Glomerular endothelial cell (primary cell): Measurements from ENCODE around the gene ADK. TPM values are rescaled to one million over a fixed set of nuclear protein-coding genes. Genes with fewer than 3 reads are reported as not detected.

Source experiments
- DNase-seq: peaks from one replicate; pipeline ENCODE4 v3.0.0-alpha.2; 2011; ENCODE audit warnings: low read depth, low spot score; ENCODE audit errors: extremely low read depth
- total RNA-seq: library from RNA; depleted of rRNA; stranded (reverse); fragments of >200 nt; gene quantifications from 2 replicates; pipeline ENCODE4 v1.2.3, GENCODE V29; 2015

The ADK gene
- total RNA-seq, 1 donor from 2014 or later = 23.9 TPM

- no peak for DNase-seq
Measured at GRCh38 chr10:74400186-74400585, 249.2 kb downstream of the ADK start.

- DNase-seq = no peak
Measured at GRCh38 chr10:74406006-74406405, 255.0 kb downstream of the ADK start.

- no peak for DNase-seq
Measured at GRCh38 chr10:74415146-74415839, 264.3 kb downstream of the ADK start.

DNA sequence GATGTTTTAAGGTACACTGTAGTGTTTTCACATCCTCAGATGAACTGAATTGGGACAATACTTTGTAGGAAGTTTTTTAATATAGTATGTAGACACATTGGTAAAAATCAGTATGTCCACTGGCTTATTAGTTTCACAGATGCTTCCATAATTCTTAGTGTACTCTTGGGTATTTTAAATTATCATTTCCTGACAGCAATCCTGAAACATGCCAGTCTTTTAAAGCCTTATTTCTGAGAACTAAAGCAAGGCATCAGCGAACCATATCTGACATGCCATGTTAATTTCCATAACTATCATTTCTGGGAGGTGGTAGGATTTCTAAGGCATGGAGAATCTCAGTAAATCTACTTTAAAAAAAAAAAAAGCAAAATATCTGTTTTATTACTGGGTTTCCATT lies 266.4 kb downstream of the ADK start:
- no peak for DNase-seq

DNA sequence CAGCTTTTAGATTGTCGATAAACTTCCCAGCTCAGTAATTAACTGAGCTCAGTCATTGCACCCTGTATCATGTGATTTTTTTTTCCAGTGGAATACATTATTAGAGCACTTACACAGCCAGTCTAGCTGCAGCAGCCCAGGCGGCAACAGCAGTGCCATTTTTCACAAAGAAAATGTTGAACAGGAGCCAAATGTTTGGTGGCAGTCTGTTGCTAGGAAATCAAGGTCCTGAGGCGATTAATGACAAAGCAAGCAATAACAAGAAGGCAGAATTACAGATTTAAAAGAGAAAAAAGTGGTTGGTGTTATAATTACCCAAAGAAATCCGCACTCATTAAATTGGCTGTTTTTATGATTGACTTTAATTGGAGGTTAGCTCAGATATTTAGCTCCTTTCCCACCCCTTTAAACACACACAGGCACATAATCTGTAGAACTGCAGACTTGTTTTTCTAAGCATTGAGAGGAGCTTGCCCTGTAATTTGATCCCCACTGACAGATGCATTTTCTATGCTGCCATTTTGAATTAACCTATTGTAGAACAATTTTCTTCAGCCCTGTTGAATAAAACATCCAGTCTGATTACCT lies 267.4 kb downstream of the ADK start:
- no peak for DNase-seq

GRCh38 chr10:74419491-74419951 lies 268.5 kb downstream of the ADK start:
- DNase-seq = no peak

DNA sequence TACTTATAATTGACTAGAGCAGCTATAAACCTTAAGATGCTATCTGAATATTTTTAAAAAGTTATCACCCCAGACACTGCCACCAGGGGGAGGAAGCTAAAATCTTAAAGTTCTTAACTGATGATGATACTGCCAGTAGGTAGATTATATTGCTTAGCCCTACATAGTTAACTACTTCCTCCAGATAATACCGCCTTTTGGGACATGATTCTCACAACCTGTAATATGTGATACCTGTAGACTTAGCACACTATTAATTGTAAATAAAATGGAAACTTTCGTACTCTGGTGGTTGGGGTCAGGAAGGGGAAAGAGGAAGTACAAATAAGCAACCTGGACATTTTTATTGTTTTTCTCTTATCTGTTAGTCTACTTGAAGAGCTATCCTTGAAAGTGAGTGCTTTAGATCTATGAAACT lies 268.9 kb downstream of the ADK start:
- no peak for DNase-seq

GRCh38 chr10:74424565-74424964 lies 273.5 kb downstream of the ADK start:
- DNase-seq = no peak

DNA sequence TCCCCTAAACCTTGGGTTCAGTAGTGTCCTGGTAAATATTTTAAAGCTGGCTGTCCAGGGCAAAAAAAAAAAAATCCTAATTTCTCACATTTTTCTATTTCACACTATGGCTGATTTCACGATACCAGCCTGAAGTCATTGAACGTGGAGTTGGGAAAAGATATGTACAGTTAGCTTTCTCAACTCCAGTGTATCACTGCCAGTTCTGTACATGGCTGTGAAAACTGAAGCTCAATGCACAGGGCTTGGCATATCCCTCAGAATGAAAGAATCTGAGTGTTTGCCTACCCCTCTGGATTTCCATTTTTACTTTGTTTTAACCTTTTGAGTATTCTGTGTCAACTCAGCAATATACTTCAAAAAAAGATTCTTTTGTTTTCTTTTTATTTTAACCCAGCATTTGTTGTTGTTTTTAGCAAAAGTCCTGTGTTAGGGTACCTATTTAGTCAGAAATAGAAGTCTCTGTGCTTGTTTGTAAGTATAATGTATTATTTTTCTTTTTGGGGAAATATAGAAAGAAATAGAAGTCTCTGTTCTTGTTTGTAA lies 274.5 kb downstream of the ADK start:
- DNase-seq = no peak

GRCh38 chr10:74431816-74432215 lies 280.8 kb downstream of the ADK start:
- no peak for DNase-seq

GRCh38 chr10:74432841-74433594 lies 282.0 kb downstream of the ADK start:
- DNase-seq = no peak

DNA sequence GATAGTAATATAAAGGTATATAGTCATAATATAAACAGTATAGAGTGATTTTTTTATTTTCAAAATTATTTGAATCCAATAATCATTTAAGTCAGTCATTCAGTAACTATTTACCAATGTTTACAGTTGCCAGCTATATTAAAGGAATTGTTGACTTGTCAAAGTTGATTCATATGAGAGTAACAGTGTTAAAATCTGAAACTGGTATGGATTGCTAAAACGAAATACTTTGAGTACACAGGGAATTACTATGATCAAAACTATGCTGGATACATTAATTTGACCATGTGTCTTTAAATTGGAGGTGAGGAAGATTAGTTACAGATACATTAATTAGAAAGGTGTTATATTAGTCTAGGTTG lies 282.6 kb downstream of the ADK start:
- no peak for DNase-seq

DNA sequence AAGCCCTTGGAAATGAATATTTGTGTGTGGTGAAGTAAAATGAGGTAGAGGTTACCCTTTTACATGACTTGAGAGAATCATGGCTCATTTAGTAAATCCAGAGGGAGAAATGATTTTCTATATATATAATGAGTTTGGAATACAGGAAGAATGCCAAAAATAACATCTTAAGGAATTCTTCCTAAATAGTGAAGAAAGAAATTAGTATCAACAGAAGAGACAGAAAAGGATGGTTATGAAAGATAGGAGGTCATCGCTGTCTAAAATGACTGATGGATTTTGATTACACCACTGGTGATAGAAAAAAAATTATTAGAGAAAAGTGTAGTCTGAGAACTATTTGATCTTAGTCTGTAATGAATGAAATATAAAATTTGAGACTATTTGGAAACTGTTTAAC lies 283.0 kb downstream of the ADK start:
- DNase-seq = no peak

DNA sequence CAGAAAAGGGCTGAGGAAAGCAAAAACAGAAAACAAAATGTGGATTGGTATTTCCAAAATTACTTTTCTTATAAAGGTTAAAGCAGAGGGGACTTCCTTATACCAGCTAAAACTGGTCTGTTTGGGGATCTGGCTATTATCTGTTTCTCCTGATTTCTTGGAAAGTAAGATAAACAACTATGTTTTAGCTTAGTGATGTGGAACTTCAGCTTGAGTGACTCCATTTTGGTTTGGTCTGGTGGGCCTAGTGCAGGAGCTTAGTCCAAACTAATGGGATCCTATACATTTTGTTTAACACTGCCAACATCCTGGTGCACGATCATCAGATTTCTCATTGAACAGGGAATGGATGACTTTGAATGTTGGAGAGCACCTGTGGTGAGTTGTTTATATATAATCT lies 283.5 kb downstream of the ADK start:
- no peak for DNase-seq

DNA sequence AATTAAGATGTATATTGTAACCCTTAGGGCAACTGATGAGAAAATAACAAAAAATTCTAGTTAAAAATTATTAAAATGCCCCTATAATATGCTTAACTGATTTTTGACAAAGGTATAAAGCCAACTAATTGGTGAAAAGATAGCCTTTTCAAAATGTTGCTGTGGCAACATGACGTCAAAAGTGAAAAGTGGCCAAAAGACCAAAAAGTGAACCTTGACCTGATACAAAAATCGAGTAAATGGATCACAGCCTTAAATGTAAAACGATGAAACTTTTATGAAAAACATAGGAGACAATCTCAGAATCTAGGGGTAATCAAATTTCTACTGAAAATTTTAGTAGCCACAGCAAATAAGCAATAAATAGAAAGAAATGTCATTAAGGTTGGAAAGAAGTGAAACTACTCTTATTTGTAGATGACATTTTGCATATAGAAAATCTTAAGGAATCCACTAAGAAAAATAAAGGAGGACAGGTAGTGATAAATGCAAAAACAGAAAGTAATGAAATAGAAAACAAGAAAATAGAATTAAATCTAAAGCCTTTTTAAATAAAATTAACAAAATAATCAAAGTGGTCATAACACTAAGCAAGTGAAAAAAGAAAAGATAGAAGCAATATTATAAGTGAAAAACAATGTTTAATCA lies 285.6 kb downstream of the ADK start:
- DNase-seq = no peak

DNA sequence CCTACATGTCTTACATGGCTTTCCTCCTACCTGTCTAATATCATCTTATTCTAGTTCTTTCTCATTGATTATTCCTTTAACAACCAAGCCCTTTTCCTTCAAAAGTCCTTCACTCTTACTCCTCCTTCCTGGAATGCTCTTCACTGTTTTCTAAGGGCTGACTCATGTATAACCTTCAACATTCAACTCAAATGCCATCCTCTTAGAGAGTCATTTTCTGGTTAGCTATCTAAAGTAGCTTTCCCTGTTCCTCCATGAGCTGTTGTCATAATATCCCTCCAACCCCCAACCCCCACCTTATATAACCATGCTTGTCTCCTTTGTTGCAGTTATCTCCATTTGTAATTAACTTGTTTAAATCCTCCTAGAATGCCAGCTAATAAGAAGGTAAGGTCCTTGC lies 286.8 kb downstream of the ADK start:
- DNase-seq = no peak

DNA sequence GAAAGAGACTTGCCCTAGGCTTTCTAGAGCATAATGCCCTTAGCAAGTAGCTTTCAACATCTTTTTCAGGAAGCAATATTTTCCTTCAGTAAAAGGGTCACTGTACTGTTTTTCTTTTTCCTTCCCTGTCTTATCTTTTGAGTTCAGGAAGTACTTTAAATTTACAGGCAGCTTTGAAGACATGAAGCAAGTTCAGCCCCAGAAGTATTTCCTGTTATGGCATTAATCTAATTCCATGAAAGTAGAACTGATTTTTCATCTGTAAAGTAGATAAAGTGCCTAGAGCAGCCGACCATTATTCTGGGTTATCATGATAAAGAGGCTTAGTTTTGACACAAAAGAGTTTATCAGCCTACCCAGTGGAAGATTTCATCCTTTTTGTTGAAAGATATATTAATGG lies 288.2 kb downstream of the ADK start:
- DNase-seq = no peak

DNA sequence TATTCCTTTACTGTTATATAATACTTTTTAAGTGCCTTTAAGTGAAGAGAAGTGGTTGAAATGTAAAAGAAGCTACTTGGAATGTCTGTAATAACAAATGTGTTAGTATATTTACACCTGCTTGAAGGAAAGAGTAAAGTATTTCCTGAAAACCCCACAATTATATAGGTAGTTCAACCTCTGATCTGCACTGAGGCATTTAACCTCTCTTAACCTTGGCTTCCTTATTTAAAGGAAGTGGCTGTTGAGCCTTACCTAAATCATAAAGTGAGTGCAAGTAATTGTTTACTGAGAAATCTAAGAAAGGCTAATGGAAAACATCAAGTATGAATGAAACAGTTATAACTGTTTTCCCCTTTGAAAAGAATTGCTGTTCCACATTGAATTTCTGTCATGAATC lies 294.5 kb downstream of the ADK start:
- DNase-seq = no peak

DNA sequence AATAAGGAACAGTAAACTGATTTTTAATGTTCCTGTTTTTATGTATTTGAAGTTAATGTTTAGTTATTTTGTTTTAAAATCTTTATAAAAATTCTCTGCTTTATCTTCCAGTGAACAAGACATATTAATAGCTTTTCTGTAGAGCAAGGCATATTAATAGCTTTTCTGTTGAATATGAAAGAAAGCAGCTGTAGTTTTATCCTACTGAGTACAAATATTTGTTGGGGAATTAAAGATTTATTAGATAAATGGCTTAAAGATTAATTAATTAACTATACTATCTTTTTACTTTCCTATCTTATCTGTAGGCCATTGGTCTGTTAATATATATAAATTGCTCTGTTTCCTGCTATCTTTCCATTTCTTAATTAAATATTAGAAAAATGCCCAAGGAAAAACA lies 299.6 kb downstream of the ADK start:
- no peak for DNase-seq

DNA sequence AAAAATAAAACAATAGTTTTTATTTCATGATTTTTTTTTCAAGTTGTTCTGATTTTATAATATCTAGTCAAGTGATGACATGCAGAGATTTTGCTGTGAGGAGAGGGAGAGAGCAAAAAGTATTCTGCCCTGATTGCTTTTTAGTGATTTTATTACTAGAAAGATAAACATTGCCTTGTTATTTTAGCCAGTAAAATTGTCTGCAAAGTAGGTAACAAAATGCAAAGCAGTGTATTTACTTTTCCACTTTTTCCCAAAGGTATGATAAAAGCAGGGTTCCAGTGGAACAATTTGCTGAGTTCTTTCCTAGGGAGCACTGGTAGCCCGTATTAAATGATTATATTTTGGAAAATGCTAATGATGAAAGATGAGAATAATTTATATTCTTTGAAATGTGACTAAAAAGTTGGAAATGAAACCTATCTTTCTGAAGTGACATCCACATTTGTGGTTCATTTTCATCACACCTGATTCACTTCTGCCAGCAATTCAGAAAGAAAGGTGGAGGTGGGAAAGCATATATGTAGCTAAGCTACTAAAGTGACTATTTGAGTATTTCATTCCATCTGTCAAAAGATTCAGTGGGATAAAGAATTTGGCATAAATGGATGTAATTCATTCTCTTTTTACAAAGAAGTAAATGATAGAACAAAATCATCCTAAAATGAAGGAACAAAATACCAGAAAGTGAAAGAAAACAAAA lies 300.3 kb downstream of the ADK start:
- DNase-seq = no peak

- DNase-seq = no peak
Measured at GRCh38 chr10:74453169-74453568, 302.1 kb downstream of the ADK start.
